Measurements from ENCODE around the gene CHRM3.
"Not testable (repeated sequence)": the region's sequence is repeated elsewhere in the genome, so short reads cannot be mapped to it uniquely, and the experiment has no call there.

CHRM3 gene

GRCh38 chr1:239386453-239387303 is at the start of gene CHRM3:
CHRM3 (plus strand) TSS chr1:239386568; CDS start chr1:239907452, 520,884 bp downstream.
- in situ Hi-C loops (cut with HindIII; ENCODE audit: low sequenced_read_pairs), result no loop called here

DNA sequence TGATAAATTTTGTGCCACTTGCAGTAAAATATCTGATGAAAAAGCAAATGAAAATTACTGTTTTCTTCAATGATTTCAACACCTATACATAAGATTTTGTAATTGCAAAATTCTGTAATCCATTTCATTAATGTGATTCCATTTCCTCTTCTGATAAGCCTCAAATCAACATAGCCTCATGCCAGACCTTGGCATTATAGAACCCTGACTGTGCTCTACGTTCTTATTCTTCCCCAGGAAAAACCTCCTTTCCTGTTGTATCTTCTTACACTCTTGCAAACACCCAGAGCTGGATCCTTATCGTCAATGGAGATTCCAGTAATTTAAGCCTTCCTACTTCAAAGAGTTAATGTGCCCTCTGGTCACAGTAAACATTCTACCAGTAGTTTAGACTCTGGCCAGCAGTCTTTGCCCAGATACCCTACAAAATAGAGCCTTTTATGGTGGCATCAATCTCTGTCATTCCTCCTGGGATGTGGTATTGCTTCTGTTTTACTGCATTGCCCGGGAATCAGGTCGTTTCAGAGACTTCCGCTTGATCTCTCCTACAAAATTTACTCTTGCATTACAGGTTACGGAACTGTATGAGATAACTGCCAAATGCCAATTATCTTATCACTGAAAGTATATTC is 48.5 kb upstream of the CHRM3 start:
- in situ Hi-C loops (cut with HindIII; ENCODE audit: low sequenced_read_pairs), result no loop called here

DNA sequence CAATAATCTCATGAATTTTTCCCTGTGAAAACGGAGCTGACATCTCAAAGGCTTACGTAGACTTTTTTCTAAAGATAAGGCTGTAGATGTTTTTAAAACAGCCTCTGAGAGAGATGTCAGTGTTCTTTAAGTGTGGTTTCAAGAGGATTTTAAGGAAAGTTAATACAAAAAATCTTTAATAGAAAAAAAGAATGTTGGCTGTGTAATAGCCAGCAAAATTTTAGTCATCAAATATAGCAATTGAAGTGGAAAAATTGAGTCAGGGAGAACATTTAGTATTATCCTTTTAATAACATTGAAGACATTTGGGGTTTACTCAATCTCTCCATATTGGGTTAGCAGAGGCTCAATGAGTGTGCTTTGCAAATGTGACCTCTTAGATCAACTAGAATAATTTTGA is 38.6 kb upstream of the CHRM3 start:
- in situ Hi-C loops (cut with HindIII; ENCODE audit: low sequenced_read_pairs), result no loop called here

- in situ Hi-C loops (cut with HindIII; ENCODE audit: low sequenced_read_pairs), result no loop called here
These were observed 37.6 kb upstream of the CHRM3 start for GRCh38 chr1:239348635-239349353.

DNA sequence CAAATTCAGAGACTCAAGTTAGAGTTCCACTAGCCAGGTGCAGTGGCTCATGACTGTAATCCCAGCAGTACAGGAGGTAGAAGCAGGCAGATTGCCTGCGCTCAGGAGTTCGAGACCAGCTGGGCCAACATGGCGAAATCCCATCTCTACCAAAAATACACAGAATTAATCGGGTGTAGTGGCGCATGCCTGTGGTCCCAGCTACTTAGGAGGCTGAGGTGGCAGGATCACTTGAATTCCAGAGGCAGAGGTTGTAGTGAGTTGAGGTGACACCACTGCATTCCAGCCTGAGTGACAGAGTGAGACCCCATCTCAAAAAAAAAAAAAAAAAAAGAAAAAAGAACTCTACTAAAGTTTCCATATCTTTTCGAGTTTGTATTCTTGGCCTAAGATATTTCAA is 36.7 kb upstream of the CHRM3 start:
- in situ Hi-C loops (cut with HindIII; ENCODE audit: low sequenced_read_pairs), result no loop called here

GRCh38 chr1:239353536-239353935 is 32.8 kb upstream of the CHRM3 start:
- in situ Hi-C loops (cut with HindIII; ENCODE audit: low sequenced_read_pairs), result no loop called here

- in situ Hi-C loops (cut with HindIII; ENCODE audit: low sequenced_read_pairs), result no loop called here
These were observed 32.1 kb upstream of the CHRM3 start for GRCh38 chr1:239354231-239354630.

GRCh38 chr1:239357867-239358266 is 28.5 kb upstream of the CHRM3 start:
- in situ Hi-C loops (cut with HindIII; ENCODE audit: low sequenced_read_pairs), result no loop called here

GRCh38 chr1:239361403-239361802 is 25.0 kb upstream of the CHRM3 start:
- in situ Hi-C loops (cut with HindIII; ENCODE audit: low sequenced_read_pairs), result no loop called here

DNA sequence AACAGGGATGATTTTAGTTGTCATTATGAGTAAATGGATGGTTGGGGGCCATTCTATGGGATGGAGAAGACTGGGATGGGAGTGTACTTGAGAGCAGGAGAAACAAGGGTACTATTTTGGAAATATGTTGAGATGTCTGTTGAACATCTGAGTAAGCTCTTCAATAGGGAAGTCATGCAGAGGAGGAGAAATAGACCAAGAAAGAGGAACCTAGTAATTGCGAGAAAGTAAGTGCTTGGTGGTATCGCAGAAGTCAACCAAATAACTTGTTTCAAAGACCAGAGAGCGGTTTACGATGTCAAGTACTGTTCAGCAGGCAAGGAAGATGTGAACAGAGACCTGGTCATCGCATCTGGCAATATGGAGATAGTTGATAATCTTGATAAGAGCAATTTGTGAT is 22.4 kb upstream of the CHRM3 start:
- in situ Hi-C loops (cut with HindIII; ENCODE audit: low sequenced_read_pairs), result no loop called here

DNA sequence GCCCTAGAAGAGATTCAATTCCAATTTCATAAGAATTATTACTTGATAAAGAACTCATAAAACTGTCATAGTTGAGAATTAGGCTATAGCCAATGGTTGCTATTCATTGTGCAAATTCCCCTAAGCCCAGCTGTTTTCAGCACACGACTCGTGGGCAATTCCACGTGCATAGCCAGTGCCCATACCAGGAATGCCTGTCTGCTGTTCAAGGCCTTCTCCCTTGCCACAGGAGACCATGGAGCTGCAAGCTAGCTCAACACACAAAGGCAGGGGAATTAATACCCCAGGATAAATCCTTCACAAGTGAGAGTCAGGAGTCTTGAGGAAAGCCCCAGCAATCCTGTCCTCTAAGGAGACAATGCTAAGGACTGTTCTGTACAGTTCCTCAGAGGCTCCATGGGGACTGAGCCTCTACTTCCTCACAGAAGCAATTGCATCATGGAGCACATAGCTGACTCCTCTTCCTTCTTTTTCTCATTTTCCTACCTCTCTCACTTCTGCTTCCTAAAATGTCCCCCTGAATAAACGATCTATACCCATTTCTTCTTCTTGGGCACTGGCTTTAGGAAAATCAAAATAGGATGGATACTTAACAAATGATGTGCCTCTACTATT is 19.1 kb upstream of the CHRM3 start:
- in situ Hi-C loops (cut with HindIII; ENCODE audit: low sequenced_read_pairs), result no loop called here

- in situ Hi-C loops (cut with HindIII; ENCODE audit: low sequenced_read_pairs), result no loop called here
These were observed 17.8 kb upstream of the CHRM3 start for GRCh38 chr1:239368436-239369109.

- in situ Hi-C loops (cut with HindIII; ENCODE audit: low sequenced_read_pairs), result not testable (repeated sequence)
These were observed 15.5 kb upstream of the CHRM3 start for GRCh38 chr1:239370869-239371268.

- in situ Hi-C loops (cut with HindIII; ENCODE audit: low sequenced_read_pairs), result no loop called here
These were observed 3.7 kb upstream of the CHRM3 start for GRCh38 chr1:239382666-239383065.

- in situ Hi-C loops (cut with HindIII; ENCODE audit: low sequenced_read_pairs), result no loop called here
These were observed 2.7 kb upstream of the CHRM3 start for GRCh38 chr1:239383714-239384113.

GRCh38 chr1:239387304-239388158 is 1.2 kb downstream of the CHRM3 start:
- in situ Hi-C loops (cut with HindIII; ENCODE audit: low sequenced_read_pairs), result no loop called here

DNA sequence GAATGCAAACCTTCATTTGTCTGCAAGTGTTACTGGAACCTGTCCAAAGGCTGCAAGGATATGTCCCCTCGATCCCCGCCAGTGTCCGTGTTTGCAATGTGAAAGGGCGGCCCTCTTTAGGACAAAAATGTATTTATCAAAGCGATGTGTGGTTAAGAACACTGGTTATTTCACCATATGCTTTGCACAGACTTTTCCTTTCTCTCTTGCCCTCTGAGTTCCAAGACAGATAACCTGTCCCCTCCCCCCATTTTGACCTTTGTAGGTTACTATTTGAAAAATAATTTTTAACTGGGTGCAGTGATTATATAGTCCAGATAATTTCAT is 1.8 kb downstream of the CHRM3 start:
- in situ Hi-C loops (cut with HindIII; ENCODE audit: low sequenced_read_pairs), result no loop called here

- in situ Hi-C loops (cut with HindIII; ENCODE audit: low sequenced_read_pairs), result no loop called here
These were observed 2.2 kb downstream of the CHRM3 start for GRCh38 chr1:239388578-239388977.

- in situ Hi-C loops (cut with HindIII; ENCODE audit: low sequenced_read_pairs), result no loop called here
These were observed 3.3 kb downstream of the CHRM3 start for GRCh38 chr1:239389703-239390102.

DNA sequence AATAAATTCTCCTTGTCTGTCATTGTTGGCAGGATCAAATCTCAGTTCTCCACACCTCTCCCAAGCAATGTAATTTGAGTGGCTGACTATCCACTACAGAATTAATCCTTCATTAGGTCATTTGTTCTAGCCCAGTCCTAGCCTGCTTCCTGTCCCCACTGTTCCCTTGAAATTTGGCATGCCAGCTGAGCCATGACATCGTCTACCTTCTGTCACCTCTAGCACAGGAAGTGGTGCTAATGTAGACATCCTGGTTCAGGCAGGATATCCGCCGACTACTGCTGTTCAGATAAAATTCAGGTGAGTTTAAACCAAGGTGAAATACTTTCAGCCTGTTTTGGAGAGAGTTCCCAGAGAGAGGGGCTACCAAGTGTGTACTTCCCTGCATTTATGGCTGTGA is 5.9 kb downstream of the CHRM3 start:
- in situ Hi-C loops (cut with HindIII; ENCODE audit: low sequenced_read_pairs), result no loop called here
